ENCODE results near the gene GLRX2.

The GLRX2 gene

DNA sequence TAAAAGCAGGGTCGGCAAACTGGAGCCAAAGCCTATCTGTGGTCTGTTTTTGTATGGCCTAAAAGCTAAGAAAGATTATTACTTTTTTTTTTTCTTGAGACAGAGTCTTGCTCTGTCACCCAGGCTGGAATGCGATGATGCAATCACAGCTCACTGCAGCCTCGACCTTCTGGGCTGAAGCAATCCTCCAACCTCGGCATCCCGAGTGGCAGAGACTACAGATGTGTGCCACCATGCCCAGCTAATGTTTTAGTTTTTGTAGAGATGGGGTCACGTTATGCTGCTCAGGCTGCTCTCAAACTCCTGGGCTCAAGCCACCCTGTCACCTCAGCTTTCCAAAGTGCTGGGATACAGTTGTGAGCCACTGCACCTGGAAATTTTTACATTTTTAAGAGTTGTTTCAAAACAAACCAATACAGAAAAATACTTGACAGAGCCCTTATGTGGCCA lies 6.5 kb upstream of the GLRX2 start:
- no peak for DNase-seq

DNA sequence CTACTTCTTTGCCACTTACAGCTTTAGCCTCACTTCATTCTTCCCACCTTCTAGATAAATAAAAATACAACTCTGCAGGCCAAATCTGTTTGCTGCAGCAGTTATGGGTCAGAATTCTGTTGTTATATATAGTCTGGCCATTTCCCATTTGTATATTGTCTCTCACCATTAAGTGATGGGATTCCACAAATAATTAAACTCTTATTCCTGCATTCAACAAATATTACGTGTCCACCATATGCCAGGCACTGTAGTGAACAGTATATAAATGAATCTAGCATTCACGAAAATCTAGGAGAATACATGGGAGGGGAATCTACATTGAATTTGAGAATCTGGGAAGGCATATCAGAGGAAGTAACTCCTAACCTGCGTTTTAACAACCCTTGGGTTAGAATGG lies 5.7 kb upstream of the GLRX2 start:
- DNase-seq = no peak

GRCh38 chr1:193110246-193110645 lies 5.0 kb upstream of the GLRX2 start:
- no peak for DNase-seq

DNA sequence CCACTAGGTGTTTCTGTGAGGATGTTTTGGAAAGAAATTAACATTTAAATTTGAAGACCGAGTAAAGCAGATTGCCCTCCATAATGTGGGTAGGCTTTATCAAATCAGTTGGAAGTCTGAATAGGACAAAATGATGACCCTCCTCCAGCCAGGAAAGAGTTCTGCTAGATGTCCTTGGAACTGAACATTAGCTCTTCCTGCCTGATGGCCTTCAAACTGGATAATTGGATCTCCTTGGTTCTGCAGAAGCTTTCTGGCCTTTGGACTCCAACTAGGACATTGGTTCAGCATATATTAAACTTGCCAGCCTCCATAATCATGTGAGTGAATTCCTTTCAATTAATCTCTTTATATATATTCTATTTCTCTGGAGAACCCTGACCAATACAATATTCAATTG lies 4.4 kb upstream of the GLRX2 start:
- no peak for DNase-seq

DNA sequence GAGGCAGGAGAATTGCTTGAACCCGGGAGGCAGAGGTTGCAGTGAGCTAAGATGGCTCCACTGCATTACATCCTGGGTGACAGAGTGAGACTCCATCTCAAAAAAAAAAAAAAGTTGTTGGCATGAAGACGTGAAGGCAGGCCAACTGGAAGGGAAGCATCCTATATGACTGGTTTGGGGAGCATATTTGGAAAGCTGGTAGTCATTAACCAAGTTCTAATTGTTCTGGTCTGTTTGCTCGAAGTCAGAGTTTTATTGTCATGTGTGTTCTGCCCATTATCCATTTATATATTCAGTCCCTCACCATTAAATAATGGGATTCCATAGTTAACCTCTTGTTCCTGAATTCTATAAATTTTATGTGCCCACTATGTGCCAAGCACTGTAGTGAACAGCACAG lies 3.3 kb upstream of the GLRX2 start:
- no peak for DNase-seq

DNA sequence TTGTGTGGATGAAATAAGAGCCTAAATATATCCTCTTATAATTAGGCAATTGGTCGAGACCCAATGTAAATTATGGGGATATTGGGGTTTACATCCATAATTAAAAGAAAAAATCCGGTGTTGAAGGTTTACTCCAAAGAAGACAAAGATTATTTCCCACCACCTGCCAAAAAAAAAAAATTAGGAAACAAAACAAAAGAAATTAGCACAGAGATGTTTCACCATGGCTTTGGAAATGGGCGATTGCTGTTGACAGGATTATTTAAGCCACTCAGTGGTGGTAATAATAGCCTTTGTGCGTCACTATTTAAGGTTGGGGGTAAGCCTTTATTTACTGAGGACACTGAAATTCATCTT lies 585 bp upstream of the GLRX2 start:
- DNase-seq = no peak

DNA sequence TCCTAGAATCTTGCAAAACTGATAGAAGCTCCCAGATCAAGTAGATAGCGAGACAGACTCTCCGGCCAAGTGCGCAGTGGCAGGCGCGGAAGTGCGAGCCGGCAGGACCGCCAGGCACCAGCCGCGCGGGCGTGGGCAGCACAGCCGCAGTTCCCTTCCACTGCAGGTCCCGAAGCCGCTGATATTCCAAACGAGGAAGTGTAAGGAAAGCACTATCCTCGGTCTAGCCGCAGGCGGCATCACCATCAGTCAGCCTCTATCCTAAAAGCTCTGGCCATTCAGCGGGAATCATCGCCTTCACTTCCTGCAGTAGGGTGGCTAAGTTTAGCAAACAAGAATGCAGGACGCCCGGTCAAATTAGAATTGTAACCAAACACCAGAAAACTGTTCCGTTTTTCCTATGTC lies 710 bp downstream of the GLRX2 start:
- peak; percentile 48 for DNase-seq

- no peak for DNase-seq
Observed at GRCh38 chr1:193103759-193104501, 1.3 kb downstream of the GLRX2 start.

GRCh38 chr1:193102662-193103061 lies 2.6 kb downstream of the GLRX2 start:
- DNase-seq = no peak

- DNase-seq = no peak
Observed at GRCh38 chr1:193094112-193094511, 11.1 kb downstream of the GLRX2 start.

- no peak for DNase-seq
Observed at GRCh38 chr1:193090865-193091264, 14.3 kb downstream of the GLRX2 start.

GRCh38 chr1:193087893-193088292 lies 17.3 kb downstream of the GLRX2 start:
- DNase-seq = no peak

DNA sequence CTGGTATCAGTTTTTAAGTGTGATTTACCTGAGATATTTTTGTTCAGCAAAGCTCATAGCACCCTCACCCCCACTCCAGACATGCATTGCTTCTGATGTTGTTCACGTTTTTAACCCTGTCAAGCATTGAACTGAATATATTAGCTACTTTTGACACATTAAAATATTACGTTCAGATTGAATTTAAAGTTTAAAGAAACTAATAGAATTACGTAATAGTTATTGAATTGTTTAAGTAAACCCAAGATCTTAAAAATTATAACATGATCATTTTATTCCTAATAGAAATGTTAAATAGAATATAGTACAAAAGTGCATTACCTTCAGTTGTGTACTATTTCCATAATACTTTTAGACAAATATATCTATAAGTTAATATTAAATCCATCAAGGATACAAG lies 18.9 kb downstream of the GLRX2 start:
- no peak for DNase-seq

- no peak for DNase-seq
Observed at GRCh38 chr1:193085263-193085662, 20.0 kb downstream of the GLRX2 start.

DNA sequence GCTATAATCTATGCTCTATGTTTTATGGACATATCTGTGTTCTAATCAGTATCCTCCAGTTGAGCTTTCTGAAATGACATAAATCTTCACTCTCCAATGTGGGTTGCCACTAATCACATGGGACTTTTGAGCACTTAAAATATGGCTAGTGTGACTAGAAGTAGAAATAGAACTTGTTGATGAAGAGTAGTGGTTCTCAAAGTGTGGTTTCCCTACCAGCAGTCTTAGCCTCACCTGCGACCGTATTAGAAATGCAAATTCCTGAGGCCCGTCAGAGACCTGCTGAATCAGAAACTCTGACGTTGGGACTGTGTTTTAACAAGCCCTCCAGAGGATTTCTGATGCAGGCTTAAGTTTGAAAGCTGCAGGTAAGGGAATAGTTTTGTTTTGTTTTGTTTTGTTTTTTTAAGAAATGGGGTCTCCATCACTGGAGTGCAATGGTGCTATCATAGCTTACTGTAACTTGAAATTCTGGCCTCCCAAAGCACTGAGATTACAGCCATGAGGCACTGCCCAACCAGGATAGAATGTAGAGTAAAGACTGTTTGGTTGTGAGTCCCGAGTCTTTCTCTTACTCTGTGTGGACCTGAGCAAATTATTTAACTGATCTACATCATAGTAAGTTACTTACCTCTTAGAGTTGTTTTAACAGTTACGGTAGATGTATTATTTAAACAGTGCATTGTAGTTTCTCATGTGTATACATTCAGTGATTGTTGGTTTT lies 21.7 kb downstream of the GLRX2 start:
- no peak for DNase-seq

- no peak for DNase-seq
Observed at GRCh38 chr1:193079187-193079586, 26.0 kb downstream of the GLRX2 start.

DNA sequence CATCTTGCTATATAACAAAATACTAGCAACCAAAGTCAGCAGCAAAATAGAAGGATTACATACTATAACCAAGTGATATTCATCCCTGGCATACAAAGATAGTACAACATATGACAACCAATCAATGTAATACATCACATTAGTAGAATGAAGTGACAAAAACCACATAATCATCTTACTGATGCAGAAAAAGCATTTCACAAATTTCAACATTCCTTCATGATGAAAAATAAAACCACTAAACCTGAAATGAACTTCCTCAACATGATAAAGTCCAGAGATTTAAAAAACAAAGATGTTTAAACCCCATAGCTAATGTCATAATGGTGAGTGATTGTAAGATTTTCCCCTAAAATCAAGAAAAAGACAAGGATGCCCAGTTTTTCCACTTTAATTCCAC lies 27.2 kb downstream of the GLRX2 start:
- no peak for DNase-seq

DNA sequence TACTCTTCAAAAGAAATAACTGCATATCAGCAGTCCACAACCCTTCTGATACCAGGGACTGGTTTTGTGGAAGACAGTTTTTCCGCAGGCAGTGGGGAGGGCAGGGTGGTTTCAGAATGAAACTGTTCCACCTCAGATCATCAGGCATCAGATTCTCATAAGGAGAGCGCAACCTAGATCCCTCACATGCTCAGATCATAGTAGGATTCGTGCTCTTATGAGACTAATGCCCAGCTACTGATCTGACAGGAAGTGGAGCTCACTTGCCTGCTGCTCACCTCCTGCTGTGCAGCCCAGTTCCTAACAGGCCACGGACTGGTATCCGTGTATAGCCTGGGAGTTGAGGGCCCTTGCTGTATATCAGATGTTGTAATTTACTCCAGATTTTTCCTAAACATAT lies 34.3 kb downstream of the GLRX2 start:
- no peak for DNase-seq

GRCh38 chr1:193070386-193070753 lies 34.8 kb downstream of the GLRX2 start:
- DNase-seq = no peak

GRCh38 chr1:193069748-193070385 lies 35.3 kb downstream of the GLRX2 start:
- DNase-seq = no peak

DNA sequence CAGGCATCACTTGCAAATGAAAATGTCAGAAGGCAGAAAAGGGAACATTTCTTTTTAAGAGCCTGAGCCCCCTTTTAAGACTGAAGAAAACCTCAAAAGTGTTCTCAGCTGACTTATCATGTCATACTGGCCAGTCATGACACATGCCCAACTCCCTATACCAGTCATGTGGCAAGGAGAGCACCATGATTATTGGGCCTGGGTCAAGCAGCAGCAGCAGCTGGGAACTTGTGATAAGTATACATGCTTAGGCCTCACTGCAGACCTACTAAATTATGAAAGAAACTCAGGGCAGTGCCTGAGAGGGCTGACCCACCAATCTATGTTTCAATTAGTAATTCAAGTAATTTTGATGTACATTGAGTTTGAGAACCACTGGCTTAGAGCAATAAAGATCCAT lies 37.2 kb downstream of the GLRX2 start:
- DNase-seq = no peak

DNA sequence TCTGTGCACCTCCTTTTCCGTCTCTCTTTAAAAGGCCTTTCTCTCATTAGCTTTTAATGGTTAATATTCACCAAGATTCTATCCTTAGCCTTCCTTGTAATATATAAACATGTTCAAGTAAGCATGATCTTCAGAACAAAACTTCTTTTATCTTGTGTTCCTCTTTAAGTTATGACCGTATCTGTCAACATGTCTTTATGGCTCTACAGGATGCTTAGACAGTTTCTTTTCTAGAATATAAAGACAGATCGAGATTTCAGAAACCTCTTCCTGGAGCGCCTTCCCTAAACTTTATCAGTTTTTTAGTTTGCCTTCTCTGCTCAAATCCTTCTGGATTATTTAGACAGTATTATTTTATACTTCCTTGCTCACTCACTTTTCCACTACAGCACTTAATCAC lies 38.6 kb downstream of the GLRX2 start:
- DNase-seq = no peak

DNA sequence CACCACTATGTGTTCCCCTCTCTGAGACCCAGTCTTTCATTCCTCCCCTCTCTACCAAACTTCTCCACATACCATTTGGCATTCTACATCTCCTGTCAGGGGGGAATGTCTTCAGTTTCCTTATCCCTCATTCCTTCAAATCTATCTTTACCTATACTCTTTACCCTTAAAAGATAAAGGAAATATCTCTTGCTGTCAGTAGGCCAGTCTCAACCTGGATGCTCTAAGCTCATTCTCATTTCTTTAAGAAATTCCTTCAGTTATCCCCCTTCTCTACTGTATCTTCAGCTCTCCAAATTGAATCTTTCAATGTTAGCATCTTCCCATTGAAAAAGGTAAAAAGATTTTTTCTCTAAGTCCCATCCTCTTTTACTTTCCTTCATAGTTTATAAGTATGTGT lies 39.3 kb downstream of the GLRX2 start:
- no peak for DNase-seq

DNA sequence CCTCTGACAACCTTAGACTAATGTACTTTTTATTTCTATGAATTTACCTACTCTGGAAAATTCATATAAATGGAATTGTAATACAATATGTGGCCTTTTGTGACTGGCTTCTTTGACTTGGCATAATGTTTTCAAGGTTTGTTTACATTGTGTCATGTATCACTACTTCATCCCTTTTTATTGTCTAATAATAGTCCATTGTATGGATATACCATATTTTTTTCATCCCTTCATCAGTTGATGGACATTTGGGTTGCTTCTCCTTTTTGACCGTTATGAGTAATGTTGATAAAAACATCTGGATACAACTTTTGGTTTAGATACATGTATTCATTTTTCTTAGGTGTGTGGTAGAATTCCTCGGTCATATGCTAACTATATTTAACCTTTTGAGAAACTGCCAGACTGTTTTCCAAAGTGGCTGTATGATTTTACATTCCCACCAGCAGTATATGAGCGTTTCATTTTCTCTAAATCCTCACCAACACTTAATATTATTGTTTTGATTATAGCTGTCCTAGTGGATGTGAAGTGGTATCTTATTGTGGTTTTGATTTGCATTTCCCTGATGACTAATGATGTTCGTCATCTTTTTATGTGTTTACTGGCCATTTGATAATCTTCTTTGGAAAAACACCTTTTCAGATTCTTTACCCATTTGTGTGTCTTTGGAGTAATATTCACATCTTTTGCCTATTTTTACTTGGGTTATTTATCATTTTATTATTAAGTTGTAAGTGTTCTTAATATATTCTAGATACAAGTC lies 42.3 kb downstream of the GLRX2 start:
- no peak for DNase-seq

All from NCI-H748 treated with DMSO at 0.1 percent for 48 hours (cell line).